ENCODE results near the gene CEP68.
A peak's percentile ranks its signal among the peaks of the same experiment; 100 is the strongest.
"Not testable (repeated sequence)": the region's sequence is repeated elsewhere in the genome, so short reads cannot be mapped to it uniquely, and the experiment has no call there.

Gene CEP68

DNA sequence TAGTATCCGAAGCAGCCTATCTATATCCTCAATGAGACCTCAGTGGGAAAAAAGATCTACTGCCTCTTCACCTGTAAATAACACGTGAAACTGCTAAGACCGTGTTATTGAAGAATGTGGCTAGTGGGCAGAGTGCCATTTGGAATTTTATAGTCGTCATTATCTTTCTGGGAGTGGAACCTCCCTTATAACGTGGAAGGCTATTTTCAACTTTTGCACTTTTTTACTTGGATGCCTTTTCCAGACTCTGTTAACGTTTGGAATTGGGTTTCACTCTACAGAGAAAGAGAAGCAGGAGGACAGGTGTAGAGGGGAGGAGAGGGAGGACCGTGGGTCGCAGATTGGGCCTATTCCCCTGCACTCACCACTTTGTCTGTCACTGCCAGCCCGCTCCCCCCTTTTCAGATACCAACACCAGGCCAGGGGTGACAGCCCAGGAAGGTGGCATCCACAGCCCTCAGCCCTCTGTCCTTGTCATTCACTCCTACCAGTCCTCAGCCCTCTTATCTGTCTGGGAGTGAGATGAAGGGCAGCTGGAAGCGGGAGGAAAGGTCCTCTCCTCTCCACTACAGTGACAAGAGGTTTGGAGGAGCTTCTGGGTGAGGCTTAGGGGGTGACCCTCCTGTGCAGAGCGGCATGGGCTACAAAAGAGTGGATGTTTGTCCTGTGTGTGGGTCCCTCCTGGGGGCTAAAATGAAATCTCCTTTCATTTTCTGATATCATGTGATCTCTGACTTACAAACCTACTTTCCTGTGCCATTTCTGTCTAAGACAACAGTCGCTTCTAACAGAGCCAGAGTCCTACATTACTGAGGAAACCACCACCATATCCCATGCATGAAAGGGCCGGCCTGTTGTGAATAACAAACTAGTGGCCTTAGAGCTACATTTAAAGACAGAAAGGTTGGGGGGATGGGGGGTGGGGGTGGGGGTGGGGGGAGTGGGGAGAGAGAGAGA lies 23.9 kb upstream of the CEP68 start:
- DNase-seq: no peak

GRCh38 chr2:65033178-65033577 lies 23.0 kb upstream of the CEP68 start:
- DNase-seq: no peak

- not testable (repeated sequence) for DNase-seq
Observed at GRCh38 chr2:65033667-65034066, 22.5 kb upstream of the CEP68 start.

DNA sequence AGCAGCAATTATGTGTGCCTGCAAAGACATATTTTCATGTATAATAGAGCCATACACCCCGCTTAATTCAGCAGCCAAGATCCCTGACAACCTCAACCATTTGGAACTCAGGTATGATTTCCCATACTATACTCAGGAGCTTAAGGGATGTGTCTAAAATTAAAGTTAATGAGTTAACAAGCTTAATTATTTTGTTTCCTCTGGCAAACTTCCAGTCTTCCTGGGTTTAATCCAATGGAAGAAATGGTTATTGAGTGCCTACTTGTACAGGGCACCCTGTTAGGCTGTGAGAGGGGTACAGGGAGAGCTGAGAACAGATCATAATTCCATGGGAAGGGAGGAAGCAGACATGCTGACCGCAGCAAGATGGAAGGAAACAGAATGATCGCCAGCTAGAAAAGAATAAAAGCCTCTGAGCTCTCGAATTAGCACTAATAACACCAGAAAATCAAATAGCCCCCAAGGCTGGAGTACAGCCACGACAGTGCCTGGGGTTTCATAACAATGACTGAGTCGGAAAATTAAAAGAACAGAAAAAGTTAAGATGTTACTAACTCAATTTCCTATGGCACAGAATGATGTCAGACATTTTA lies 20.8 kb upstream of the CEP68 start:
- no peak for DNase-seq

GRCh38 chr2:65037178-65037577 lies 19.0 kb upstream of the CEP68 start:
- DNase-seq: no peak

DNA sequence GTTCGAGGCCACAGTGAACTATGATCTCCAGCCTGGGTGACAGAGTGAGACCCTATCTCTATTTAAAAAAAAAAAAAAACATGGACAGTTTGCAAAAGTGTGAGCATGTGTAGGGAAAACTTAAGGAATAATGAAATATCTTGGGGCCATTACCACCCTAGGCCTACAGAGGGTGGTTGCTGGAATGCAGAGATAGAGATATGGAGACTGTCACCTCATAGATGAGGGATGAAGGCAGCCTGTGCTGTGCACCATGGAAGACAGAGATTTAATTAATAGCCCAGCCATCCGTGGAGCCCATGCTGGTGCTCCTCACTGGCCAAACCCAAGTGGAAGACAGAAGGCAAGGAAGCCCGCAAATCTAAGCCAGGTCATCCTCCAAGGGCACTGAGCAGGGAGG lies 16.6 kb upstream of the CEP68 start:
- DNase-seq: no peak

- peak; percentile 79 to 85 for DNase-seq
Observed at GRCh38 chr2:65040400-65041261, 15.6 kb upstream of the CEP68 start.

GRCh38 chr2:65043001-65043400 lies 13.2 kb upstream of the CEP68 start:
- no peak for DNase-seq

DNA sequence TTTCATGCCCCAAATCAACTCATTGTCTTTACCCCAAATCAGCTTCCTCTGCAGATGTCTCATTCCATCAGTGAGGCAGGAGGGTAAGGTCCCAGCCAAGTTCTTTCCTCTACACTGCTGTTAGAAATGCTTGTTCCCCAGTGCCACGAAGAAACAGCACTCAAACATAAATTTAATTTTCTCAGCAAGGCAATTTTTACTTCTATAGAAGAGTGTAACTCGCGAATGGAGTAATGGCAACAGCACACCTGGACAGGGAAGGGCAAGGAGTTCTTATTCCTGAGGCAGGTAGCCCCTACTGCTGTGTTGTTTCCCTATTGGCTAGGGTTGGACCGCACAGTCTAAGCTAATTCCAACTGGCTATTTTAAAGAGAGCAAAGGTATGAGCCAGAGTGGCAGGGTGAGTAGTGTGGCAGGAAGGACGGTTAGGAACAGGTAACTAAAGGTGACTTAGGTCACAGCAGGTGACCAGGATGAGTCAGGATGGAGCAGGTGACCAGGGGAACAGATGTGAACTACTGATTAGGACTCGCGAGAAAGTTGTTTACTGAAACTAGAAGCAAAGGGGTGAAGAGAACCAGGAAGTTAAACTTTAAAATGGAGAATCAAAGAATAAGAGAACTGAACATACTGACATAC lies 12.0 kb upstream of the CEP68 start:
- DNase-seq: no peak

GRCh38 chr2:65045651-65046050 lies 10.6 kb upstream of the CEP68 start:
- DNase-seq: no peak

- DNase-seq: no peak
Observed at GRCh38 chr2:65046633-65047407, 9.4 kb upstream of the CEP68 start.

DNA sequence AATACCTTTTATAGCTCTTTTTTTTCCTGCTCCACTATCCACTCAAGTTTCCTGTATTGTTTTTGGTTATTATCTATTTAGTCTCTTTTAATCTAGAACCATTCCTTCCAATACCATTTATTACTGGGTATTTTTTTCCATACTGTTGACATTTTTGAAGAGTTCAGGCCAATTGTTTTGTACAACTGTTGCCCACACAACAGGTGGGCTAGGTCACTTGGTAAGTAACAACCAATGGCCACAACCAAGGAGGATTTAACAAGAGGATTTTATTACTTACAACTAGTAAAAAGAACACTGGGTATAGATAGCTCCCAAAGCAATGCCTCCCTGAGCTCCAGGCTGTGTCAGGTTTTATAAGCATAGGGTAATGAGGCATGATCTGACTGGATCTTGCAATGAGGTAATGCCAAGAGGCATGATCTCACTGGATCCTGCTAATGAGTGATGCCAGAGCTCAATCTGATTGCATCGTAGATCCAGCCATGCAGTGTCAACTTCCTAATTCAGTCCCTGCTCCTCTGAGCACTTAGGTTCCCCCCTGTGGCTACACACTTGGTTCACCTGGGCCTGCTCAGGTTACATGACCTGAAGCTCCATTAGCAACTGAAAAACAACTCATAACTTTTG lies 7.1 kb upstream of the CEP68 start:
- DNase-seq: no peak

DNA sequence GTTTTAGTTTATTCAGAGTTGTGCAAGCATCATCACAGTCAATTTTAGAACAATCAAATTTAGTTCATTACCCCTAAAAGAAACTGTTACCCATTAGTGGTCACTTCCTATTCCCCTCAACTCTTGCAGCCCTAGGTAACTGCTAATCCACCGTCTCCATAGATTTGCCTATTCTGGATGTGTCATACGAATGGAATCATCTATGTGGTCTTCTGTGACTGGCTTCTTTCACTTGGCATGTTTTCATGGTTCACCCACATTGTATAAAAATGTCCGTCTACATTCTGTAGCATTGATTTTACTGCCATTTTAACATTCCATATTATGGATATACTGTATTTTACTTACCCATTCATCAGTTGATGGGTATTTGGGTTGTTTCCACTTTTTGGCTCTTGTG lies 5.3 kb upstream of the CEP68 start:
- no peak for DNase-seq

DNA sequence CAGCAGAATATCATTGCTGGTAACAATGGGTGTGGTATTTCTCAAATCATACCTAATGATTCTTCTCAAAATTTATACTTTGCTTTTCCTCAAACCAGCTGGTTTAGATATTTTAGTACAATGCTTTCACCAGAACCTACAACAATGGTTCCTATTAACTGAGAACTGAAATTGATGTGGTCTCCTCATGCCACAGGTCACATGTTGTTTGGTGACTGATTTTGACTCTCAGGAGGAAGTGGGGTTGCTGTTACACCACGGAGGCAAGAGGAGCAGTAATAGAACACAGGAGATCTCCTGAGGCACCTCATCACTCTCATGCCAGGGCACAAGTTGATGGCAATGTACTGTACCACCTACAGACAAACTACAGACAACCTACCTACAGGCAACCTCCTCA lies 3.0 kb upstream of the CEP68 start:
- DNase-seq: no peak

GRCh38 chr2:65054749-65055421 lies 1.3 kb upstream of the CEP68 start:
- DNase-seq: no peak

DNA sequence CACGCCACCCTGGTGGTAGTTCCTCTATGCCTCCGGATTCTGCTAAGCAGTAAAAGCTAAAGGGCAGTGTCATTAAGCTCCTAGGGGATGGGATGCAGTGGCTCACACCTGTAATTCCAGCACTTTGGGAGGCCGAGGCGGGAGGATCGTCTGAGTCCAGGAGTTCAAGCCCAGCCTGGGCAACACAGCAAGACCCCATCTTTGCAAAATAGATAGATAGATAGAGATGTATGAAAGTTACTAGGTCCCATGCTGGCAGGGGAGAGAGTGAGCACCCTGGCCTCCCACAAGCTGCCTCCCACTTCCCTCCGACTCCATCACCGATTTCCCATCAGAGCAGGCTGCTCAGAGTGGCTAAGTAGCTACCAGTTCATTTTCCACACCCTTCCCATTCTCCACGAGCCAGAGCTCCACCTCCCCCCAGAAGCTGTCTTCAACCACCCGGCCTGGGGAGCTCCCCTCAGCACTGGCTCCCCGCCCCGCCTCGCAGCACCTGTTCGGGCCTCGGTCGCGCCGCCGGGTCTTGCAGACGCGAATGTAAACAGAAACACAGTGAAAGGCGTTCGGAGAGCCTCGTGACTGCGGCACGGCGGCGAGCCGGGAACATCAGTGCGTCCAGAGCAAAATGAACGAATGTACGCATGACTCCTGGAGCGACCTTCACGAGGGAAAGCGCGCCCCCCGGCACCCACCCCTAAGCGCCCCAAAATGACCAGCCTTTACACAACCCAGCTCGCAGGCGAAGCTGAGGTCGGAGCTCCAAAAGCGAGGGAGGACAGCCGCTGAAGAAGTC lies 598 bp upstream of the CEP68 start:
- peak in 1 of 2 experiments; percentile 62 for DNase-seq

DNA sequence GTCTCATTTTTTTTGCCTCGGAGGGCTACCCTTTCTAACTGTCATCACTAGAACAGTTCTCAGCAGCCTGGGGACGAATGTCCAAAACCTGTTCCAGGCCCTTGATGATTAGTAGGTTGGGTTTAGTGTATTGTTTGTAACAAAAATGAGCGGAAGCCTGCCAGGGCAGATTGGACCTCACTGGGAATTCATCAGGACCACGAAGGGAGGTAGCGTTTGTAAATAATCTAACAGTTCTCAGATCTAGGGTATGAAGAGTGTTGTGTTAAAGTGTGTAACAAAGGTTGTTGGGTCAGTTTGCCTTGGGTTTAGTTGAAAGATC lies 799 bp downstream of the CEP68 start:
- DNase-seq: no peak

- peak in 1 of 2 experiments; percentile 57 for DNase-seq
Observed at GRCh38 chr2:65057391-65058052, 1.3 kb downstream of the CEP68 start.

DNA sequence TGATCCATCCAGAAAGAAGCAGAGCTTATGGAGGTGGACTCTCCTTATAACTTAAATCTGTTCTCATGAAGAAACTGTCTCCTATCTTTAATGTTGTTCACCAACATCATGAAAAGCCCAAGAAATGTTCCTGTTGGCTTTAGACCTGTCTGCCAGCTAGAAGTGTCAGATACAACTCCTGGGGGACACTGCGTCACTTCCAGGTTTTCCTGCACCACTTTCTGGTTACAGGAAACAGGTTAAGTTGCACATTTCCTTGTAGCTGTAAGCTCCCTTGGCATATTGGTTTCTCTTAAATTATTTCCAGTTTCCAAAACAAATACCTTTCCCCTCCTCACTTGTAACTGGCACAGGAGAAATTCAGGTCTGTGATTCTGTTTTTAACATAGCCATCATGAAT lies 2.9 kb downstream of the CEP68 start:
- no peak for DNase-seq

Data from activated CD4-positive, alpha-beta T cell treated with anti-CD3 and anti-CD28 coated beads, Interleukin-2, amount 50 U/mL, for 48 hours (primary cell).